SU-DHL-6 (cell line): Measurements from ENCODE around the gene SOSTDC1.

Source experiments
- H2AFZ ChIP-seq: fragments of 200-600 bp; sonication (generic); 2 replicates; pipeline ENCODE4 v1.6.1; 2014; ENCODE audit warnings: low read depth, mild to moderate bottlenecking, moderate library complexity, mixed read lengths, antibody characterized with exemption, low read length; ENCODE audit not compliant: severe bottlenecking
- H3F3A ChIP-seq: fragments of 200-600 bp; shearing (Covaris generic); 2 replicates; pipeline ENCODE4 v1.6.0; 2016; ENCODE audit warnings: antibody characterized with exemption, mild to moderate bottlenecking; ENCODE audit not compliant: insufficient read depth
- H3K27ac ChIP-seq: fragments of 200-600 bp; sonication (generic); 2 replicates; pipeline ENCODE4 v1.5.1; 2016; ENCODE audit warnings: low read depth, mild to moderate bottlenecking, low read length, moderate library complexity, mixed read lengths
- H3K27me3 ChIP-seq: fragments of 200-600 bp; sonication (generic), shearing (Covaris generic); 2 replicates; pipeline ENCODE4 v1.6.0; 2014; ENCODE audit warnings: mild to moderate bottlenecking, low read length
- H3K36me3 ChIP-seq: fragments of 200-600 bp; sonication (generic); 2 replicates; pipeline ENCODE4 v1.6.1; 2014; ENCODE audit warnings: mild to moderate bottlenecking, low read length, mixed read lengths
- H3K4me2 ChIP-seq: fragments of 300-600, 200-600 bp; shearing (Covaris generic), sonication (generic); 2 replicates; pipeline ENCODE4 v1.6.0; 2014; ENCODE audit warnings: low read length, low read depth, mild to moderate bottlenecking; ENCODE audit not compliant: poor library complexity, severe bottlenecking
- H3K4me3 ChIP-seq: fragments of 200-600 bp; sonication (generic); 2 replicates; pipeline ENCODE4 v1.5.1; 2014; ENCODE audit warnings: antibody characterized with exemption, low read length, mild to moderate bottlenecking, mixed read lengths; ENCODE audit not compliant: insufficient read depth, poor library complexity, severe bottlenecking
- H3K79me2 ChIP-seq: fragments of 200-600 bp; sonication (generic); 2 replicates; pipeline ENCODE4 v1.6.1; 2014; ENCODE audit warnings: mild to moderate bottlenecking, low read length, moderate library complexity; ENCODE audit not compliant: insufficient read depth
- H3K9ac ChIP-seq: fragments of 200-600 bp; sonication (generic); 2 replicates; pipeline ENCODE4 v1.7.0; 2014; ENCODE audit warnings: mild to moderate bottlenecking, low read length
- H3K9me2 ChIP-seq: fragments of 200-600 bp; sonication (generic); replicated peaks from 2 replicates; pipeline ENCODE4 v1.6.1; 2014; ENCODE audit warnings: low read length; ENCODE audit not compliant: insufficient read depth
- H3K9me3 ChIP-seq: fragments of 200-600 bp; sonication (generic); 2 replicates; pipeline ENCODE4 v1.6.1; 2014; ENCODE audit warnings: low read length, mixed read lengths; ENCODE audit not compliant: insufficient read depth
- H4K20me1 ChIP-seq: fragments of 200-600 bp; sonication (generic); 2 replicates; pipeline ENCODE4 v1.6.1; 2014; ENCODE audit warnings: low read depth, mild to moderate bottlenecking, antibody characterized with exemption, low read length, moderate library complexity, mixed read lengths
- CTCF ChIP-seq: fragments of 200-600 bp; sonication (generic); IDR thresholded peaks from one replicate; pipeline ENCODE4 v1.5.1; 2017; ENCODE audit warnings: antibody characterized with exemption, mild to moderate bottlenecking, low read length, moderate library complexity; ENCODE audit not compliant: insufficient read depth, poor library complexity, severe bottlenecking
- EZH2phosphoT487 ChIP-seq: fragments of 200-600 bp; sonication (generic), shearing (Covaris generic); conservative IDR thresholded peaks from 2 replicates; pipeline ENCODE4 v1.6.1; 2018; ENCODE audit warnings: mild to moderate bottlenecking, antibody characterized with exemption, low read length, moderate library complexity, mixed read lengths

The SOSTDC1 gene

DNA sequence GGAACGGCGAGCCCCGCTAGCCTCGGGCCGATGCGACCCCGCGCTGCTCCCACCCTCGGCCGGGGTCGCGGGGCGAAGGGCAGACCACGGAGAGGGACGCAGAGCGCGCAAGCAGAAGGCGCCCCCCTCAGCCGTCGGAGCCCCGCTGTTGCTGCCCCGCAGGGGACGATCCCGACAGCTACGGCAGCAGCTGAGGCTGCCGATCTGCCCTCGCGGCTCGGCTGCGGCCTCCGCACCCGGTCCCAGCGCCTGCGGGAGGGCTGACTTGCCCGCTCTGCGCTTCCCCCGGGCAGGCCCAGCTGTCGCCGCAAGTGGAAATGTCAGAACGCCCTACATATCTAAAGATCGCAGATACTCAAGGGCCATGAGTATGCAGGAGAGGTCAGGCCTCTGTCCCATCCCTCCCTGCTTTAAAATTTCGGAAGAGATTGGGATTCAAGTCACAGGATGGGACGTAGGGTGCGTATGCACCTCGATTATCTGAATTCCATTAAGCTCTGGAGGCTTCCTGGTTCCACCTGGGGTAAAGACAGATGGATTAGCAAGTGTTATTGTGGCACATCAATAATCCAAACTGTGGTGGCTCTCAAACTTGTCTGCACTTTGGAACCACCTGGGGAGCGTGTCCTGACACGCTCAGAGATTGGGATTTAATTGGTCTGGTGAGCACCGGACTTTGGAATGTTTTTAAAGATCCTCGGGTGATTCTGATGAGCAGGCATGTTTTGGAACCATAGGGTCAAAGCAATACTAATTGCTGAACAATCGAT lies 44.0 kb downstream of the SOSTDC1 start, which contains the start of gene CRPPA:
TSS of gene CRPPA (minus strand) at position 206 of the 770 bp plus-strand sequence. CDS start 216 bp downstream, outside the sequence.
- H4K20me1 ChIP-seq: no peaks in the 10 kb centered on the region
- H3K79me2 ChIP-seq: no peaks in the 10 kb centered on the region
- no peaks in the 10 kb centered on the region for H3K9me2 ChIP-seq
- no peaks in the 10 kb centered on the region for H3F3A ChIP-seq
- no peaks in the 10 kb centered on the region for H3K9me3 ChIP-seq
- H3K27ac ChIP-seq: no peak within 1 kb of the TSS
- H3K36me3 ChIP-seq: no peaks in the 10 kb centered on the region
- H2AFZ ChIP-seq: peak within 1 kb of the TSS; percentile 29
- no peaks in the 10 kb centered on the region for H3K27me3 ChIP-seq
- no peak within 1 kb of the TSS for H3K9ac ChIP-seq
- no peak for TF ChIP-seq EZH2phosphoT487
- no peak for TF ChIP-seq CTCF
- no peak within 1 kb of the TSS for H3K4me3 ChIP-seq
- H3K4me2 ChIP-seq: peak within 1 kb of the TSS; percentile 3

DNA sequence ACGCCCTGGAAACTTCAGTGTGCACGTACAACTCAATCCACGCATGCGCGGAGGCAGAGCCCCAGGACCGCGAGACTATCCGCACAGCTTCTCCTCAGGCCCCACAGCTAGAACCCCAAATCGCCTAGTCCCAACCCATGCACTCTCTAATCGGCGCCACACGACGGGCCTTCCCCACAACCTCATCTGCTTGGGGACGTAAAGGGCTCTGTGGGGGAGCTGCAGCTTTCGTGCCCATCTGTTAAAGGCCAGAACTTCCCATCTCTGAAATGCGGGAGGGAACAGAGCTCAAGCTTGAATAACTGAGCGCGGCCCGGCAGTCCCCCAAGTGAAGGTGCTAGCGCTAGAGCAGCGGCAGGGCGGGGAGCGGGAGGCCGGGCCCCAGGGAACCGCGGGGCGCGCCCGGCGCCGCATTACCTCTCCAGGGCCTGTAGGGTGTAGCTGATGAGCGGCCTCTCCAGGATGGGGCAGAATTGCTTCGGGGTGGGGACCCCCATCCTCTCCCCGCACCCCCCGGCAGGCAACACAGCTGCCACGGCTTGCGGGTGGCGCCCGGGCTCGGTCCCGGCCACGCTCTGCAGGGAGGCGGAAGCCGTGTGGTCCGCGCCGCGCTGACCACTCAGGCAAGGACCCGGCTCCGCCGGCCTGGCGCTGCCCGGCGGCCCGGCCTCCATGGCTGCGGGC lies 44.7 kb downstream of the SOSTDC1 start:
- TF ChIP-seq CTCF (no peak), EZH2phosphoT487 (no peak)
- H3K27ac ChIP-seq: no peak overlapping the region
- no peaks in the 10 kb centered on the region for H3K79me2 ChIP-seq
- peak overlapping the region; percentile 3 for H3K4me2 ChIP-seq
- H4K20me1 ChIP-seq: no peaks in the 10 kb centered on the region
- no peaks in the 10 kb centered on the region for H3K9me2 ChIP-seq
- H3K9ac ChIP-seq: no peak overlapping the region
- H3F3A ChIP-seq: no peaks in the 10 kb centered on the region
- H2AFZ ChIP-seq: peak overlapping the region; percentile 29
- no peak overlapping the region for H3K4me3 ChIP-seq
- no peaks in the 10 kb centered on the region for H3K9me3 ChIP-seq
- no peaks in the 10 kb centered on the region for H3K27me3 ChIP-seq
- no peaks in the 10 kb centered on the region for H3K36me3 ChIP-seq

- no peaks in the 10 kb centered on the region for H3F3A ChIP-seq
- H3K4me3 ChIP-seq: no peak overlapping the region
- peak overlapping the region; percentile 3 for H3K4me2 ChIP-seq
- no peaks in the 10 kb centered on the region for H3K79me2 ChIP-seq
- no peaks in the 10 kb centered on the region for H3K9me3 ChIP-seq
- H3K27ac ChIP-seq: no peak overlapping the region
- H3K9ac ChIP-seq: no peak overlapping the region
- H3K36me3 ChIP-seq: no peaks in the 10 kb centered on the region
- no peaks in the 10 kb centered on the region for H3K27me3 ChIP-seq
- TF ChIP-seq EZH2phosphoT487 (no peak), CTCF (no peak)
- no peaks in the 10 kb centered on the region for H4K20me1 ChIP-seq
- H3K9me2 ChIP-seq: no peaks in the 10 kb centered on the region
- H2AFZ ChIP-seq: peak overlapping the region; percentile 29
Measured at GRCh38 chr7:16420329-16420648, 45.2 kb downstream of the SOSTDC1 start.
